Measurements from ENCODE around the gene MAML2.

Gene MAML2

GRCh38 chr11:96284917-96285316 lies 58.1 kb downstream of the MAML2 start:
- no peak for DNase-seq (ENCODE audit: extremely low read depth, low read depth)
- TF ChIP-seq, protein P1, sequence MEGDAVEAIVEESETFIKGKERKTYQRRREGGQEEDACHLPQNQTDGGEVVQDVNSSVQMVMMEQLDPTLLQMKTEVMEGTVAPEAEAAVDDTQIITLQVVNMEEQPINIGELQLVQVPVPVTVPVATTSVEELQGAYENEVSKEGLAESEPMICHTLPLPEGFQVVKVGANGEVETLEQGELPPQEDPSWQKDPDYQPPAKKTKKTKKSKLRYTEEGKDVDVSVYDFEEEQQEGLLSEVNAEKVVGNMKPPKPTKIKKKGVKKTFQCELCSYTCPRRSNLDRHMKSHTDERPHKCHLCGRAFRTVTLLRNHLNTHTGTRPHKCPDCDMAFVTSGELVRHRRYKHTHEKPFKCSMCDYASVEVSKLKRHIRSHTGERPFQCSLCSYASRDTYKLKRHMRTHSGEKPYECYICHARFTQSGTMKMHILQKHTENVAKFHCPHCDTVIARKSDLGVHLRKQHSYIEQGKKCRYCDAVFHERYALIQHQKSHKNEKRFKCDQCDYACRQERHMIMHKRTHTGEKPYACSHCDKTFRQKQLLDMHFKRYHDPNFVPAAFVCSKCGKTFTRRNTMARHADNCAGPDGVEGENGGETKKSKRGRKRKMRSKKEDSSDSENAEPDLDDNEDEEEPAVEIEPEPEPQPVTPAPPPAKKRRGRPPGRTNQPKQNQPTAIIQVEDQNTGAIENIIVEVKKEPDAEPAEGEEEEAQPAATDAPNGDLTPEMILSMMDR (IDR thresholded peaks at IDR 0.05; ENCODE audit: low read depth, low read length): no peak

GRCh38 chr11:96284401-96284800 lies 58.6 kb downstream of the MAML2 start:
- TF ChIP-seq, protein P1 (IDR thresholded peaks at IDR 0.05; ENCODE audit: low read depth, low read length): no peak
- DNase-seq (ENCODE audit: extremely low read depth, low read depth): no peak

- TF ChIP-seq, protein P1 (IDR thresholded peaks at IDR 0.05; ENCODE audit: low read depth, low read length): no peak
- DNase-seq (ENCODE audit: extremely low read depth, low read depth): no peak
These were observed 60.3 kb downstream of the MAML2 start for GRCh38 chr11:96282625-96283220.

GRCh38 chr11:96280444-96280843 lies 62.6 kb downstream of the MAML2 start:
- TF ChIP-seq, protein P1 (IDR thresholded peaks at IDR 0.05; ENCODE audit: low read depth, low read length): no peak
- no peak for DNase-seq (ENCODE audit: extremely low read depth, low read depth)

GRCh38 chr11:96279896-96280290 lies 63.1 kb downstream of the MAML2 start:
- no peak for DNase-seq (ENCODE audit: extremely low read depth, low read depth)
- TF ChIP-seq, protein P1 (IDR thresholded peaks at IDR 0.05; ENCODE audit: low read depth, low read length): no peak

GRCh38 chr11:96279018-96279895 lies 63.7 kb downstream of the MAML2 start:
- no peak for DNase-seq (ENCODE audit: extremely low read depth, low read depth)
- TF ChIP-seq, protein P1 (IDR thresholded peaks at IDR 0.05; ENCODE audit: low read depth, low read length): no peak
